Mammary epithelial cell (primary cell): Measurements from ENCODE around the gene HAND2.

Experiments used
- CTCF ChIP-seq, 2 donors: IDR thresholded peaks in 1 of 2; conservative IDR thresholded peaks in 1 of 2; 2 replicates each; pipeline ENCODE4 v1.5.1; 2011 to 2012; ENCODE audit warnings: inconsistent platforms in 2 of 2, low read length in 2 of 2, mild to moderate bottlenecking in 2 of 2, control low read depth in 1 of 2, low read depth in 1 of 2; ENCODE audit not compliant: insufficient read depth in 1 of 2; ENCODE audit errors: extremely low read depth in 1 of 2
- EZH2 ChIP-seq: IDR thresholded peaks from 2 replicates; pipeline ENCODE4 v1.6.1; 2012; ENCODE audit warnings: low read length, inconsistent platforms, borderline replicate concordance

GRCh38 chr4:173502282-173502681 is 27.7 kb downstream of the HAND2 start:
- TF ChIP-seq CTCF (conservative IDR thresholded peaks at IDR 0.05 in 1 of 2, IDR thresholded peaks at IDR 0.05 in 1 of 2; ENCODE audit: extremely low read depth in 1 of 2, insufficient read depth in 1 of 2, low read depth in 1 of 2, low read length in 2 of 2) (no peak), EZH2 (no peak)
